ENCODE measurements around the gene LPP.

The LPP gene

GRCh38 chr3:188296761-188297612 lies 143.0 kb downstream of the LPP start:
- no peak for DNase-seq (ENCODE audit: low spot score)

- no peak for DNase-seq (ENCODE audit: low spot score)
These were observed 144.6 kb downstream of the LPP start for GRCh38 chr3:188298585-188298984.

GRCh38 chr3:188299068-188299467 lies 145.1 kb downstream of the LPP start:
- no peak for DNase-seq (ENCODE audit: low spot score)

- DNase-seq (ENCODE audit: low spot score), result peak; percentile 28
These were observed 145.8 kb downstream of the LPP start for GRCh38 chr3:188299708-188300107.

- peak; percentile 43 for DNase-seq (ENCODE audit: low spot score)
These were observed 147.2 kb downstream of the LPP start for GRCh38 chr3:188301147-188301546.

GRCh38 chr3:188303286-188303799 lies 149.4 kb downstream of the LPP start:
- no peak for DNase-seq (ENCODE audit: low spot score)

- no peak for DNase-seq (ENCODE audit: low spot score)
These were observed 149.9 kb downstream of the LPP start for GRCh38 chr3:188303823-188304222.

GRCh38 chr3:188304501-188304900 lies 150.5 kb downstream of the LPP start:
- DNase-seq (ENCODE audit: low spot score), result no peak

GRCh38 chr3:188305220-188305619 lies 151.3 kb downstream of the LPP start:
- DNase-seq (ENCODE audit: low spot score), result no peak

- no peak for DNase-seq (ENCODE audit: low spot score)
These were observed 152.6 kb downstream of the LPP start for GRCh38 chr3:188306435-188307005.

- DNase-seq (ENCODE audit: low spot score), result no peak
These were observed 155.7 kb downstream of the LPP start for GRCh38 chr3:188309437-188310269.

GRCh38 chr3:188310270-188310710 lies 156.3 kb downstream of the LPP start:
- DNase-seq (ENCODE audit: low spot score), result no peak

- no peak for DNase-seq (ENCODE audit: low spot score)
These were observed 161.6 kb downstream of the LPP start for GRCh38 chr3:188315553-188315952.

- no peak for DNase-seq (ENCODE audit: low spot score)
These were observed 162.2 kb downstream of the LPP start for GRCh38 chr3:188316021-188316722.

GRCh38 chr3:188316723-188317070 lies 162.7 kb downstream of the LPP start:
- DNase-seq (ENCODE audit: low spot score), result no peak

GRCh38 chr3:188319569-188319968 lies 165.6 kb downstream of the LPP start:
- DNase-seq (ENCODE audit: low spot score), result no peak

- no peak for DNase-seq (ENCODE audit: low spot score)
These were observed 166.8 kb downstream of the LPP start for GRCh38 chr3:188320757-188321156.

- no peak for DNase-seq (ENCODE audit: low spot score)
These were observed 167.3 kb downstream of the LPP start for GRCh38 chr3:188321258-188321657.

- no peak for DNase-seq (ENCODE audit: low spot score)
These were observed 168.4 kb downstream of the LPP start for GRCh38 chr3:188322135-188322887.

- DNase-seq (ENCODE audit: low spot score), result no peak
These were observed 169.3 kb downstream of the LPP start for GRCh38 chr3:188323067-188323842.
